Parathyroid adenoma (tissue), 2 donors: Measurements from ENCODE around the gene UBE4A.

ENCODE experiments used
- H2AFZ ChIP-seq: fragments of 300-600 bp; sonication (generic); one replicate; pipeline ENCODE4 v1.7.0; 2017; ENCODE audit warnings: antibody characterized with exemption, mild to moderate bottlenecking
- H3K27ac ChIP-seq: fragments of 300-600 bp; sonication (generic); one replicate; pipeline ENCODE4 v1.7.0; 2017
- H3K27me3 ChIP-seq: fragments of 300-600 bp; sonication (generic); one replicate; pipeline ENCODE4 v1.7.0; 2017; ENCODE audit warnings: low read length; ENCODE audit not compliant: control insufficient read depth, insufficient read depth
- H3K36me3 ChIP-seq: fragments of 300-600 bp; sonication (generic); one replicate; pipeline ENCODE4 v1.7.0; 2017; ENCODE audit warnings: low read length; ENCODE audit not compliant: control insufficient read depth, insufficient read depth
- H3K4me1 ChIP-seq: fragments of 300-600 bp; sonication (generic); one replicate; pipeline ENCODE4 v1.7.0; 2017; ENCODE audit warnings: control low read depth
- H3K4me2 ChIP-seq: fragments of 300-600 bp; sonication (generic); one replicate; pipeline ENCODE4 v1.7.0; 2017; ENCODE audit warnings: low read length
- H3K4me3 ChIP-seq: fragments of 300-600 bp; sonication (generic); one replicate; pipeline ENCODE4 v1.7.0; 2017; ENCODE audit warnings: low read depth, low read length
- H3K79me2 ChIP-seq: fragments of 300-600 bp; sonication (generic); one replicate; pipeline ENCODE4 v1.7.0; 2017; ENCODE audit warnings: control low read depth
- H3K9ac ChIP-seq: fragments of 300-600 bp; sonication (generic); one replicate; pipeline ENCODE4 v1.7.0; 2017; ENCODE audit warnings: mild to moderate bottlenecking
- H3K9me3 ChIP-seq: fragments of 300-600 bp; sonication (generic); one replicate; pipeline ENCODE4 v1.7.0; 2017; ENCODE audit warnings: low read length; ENCODE audit not compliant: control insufficient read depth
- CTCF ChIP-seq: fragments of 300-600 bp; sonication (generic); IDR thresholded peaks from one replicate; pipeline ENCODE4 v1.7.0; 2017; ENCODE audit warnings: antibody characterized with exemption, mild to moderate bottlenecking
- donor health status: primary hyperparathyroidism.

UBE4A gene

GRCh38 chr11:118374729-118375128, 15.3 kb downstream of the UBE4A start:
- Histone ChIP-seq H3K4me2 (no peak overlapping the region), H3K4me3 (no peak overlapping the region), H3K27ac (no peak overlapping the region), H3K36me3 (no peaks in the 10 kb centered on the region), H3K79me2 (no peaks in the 10 kb centered on the region), H3K4me1 (no peaks in the 10 kb centered on the region), H3K9me3 (no peaks in the 10 kb centered on the region), H2AFZ (no peak overlapping the region), H3K9ac (no peak overlapping the region), H3K27me3 (no peaks in the 10 kb centered on the region)
- no peak for TF ChIP-seq CTCF

- Histone ChIP-seq H3K27me3 (no peaks in the 10 kb centered on the region), H3K4me1 (no peaks in the 10 kb centered on the region), H2AFZ (no peak overlapping the region), H3K4me2 (no peak overlapping the region), H3K79me2 (no peaks in the 10 kb centered on the region), H3K36me3 (no peaks in the 10 kb centered on the region), H3K9me3 (no peaks in the 10 kb centered on the region), H3K9ac (no peak overlapping the region), H3K4me3 (no peak overlapping the region), H3K27ac (no peak overlapping the region)
- TF ChIP-seq CTCF = no peak
Observed at GRCh38 chr11:118375978-118376377, 16.6 kb downstream of the UBE4A start.

GRCh38 chr11:118379497-118379896, 20.1 kb downstream of the UBE4A start:
- Histone ChIP-seq H3K9me3 (no peaks in the 10 kb centered on the region), H3K79me2 (no peaks in the 10 kb centered on the region), H3K27ac (no peak overlapping the region), H3K4me3 (no peak overlapping the region), H3K36me3 (no peaks in the 10 kb centered on the region), H3K9ac (no peak overlapping the region), H3K4me1 (no peaks in the 10 kb centered on the region), H2AFZ (no peak overlapping the region), H3K4me2 (no peak overlapping the region), H3K27me3 (no peaks in the 10 kb centered on the region)
- TF ChIP-seq CTCF = no peak

- H3K27me3 ChIP-seq = no peaks in the 10 kb centered on the region
- H3K79me2 ChIP-seq = no peaks in the 10 kb centered on the region
- H3K4me1 ChIP-seq = no peaks in the 10 kb centered on the region
- H2AFZ ChIP-seq = no peak overlapping the region
- H3K27ac ChIP-seq = no peak overlapping the region
- TF ChIP-seq CTCF = no peak
- H3K9me3 ChIP-seq = no peaks in the 10 kb centered on the region
- H3K9ac ChIP-seq = no peak overlapping the region
- H3K4me2 ChIP-seq = no peak overlapping the region
- H3K36me3 ChIP-seq = no peaks in the 10 kb centered on the region
- no peak overlapping the region for H3K4me3 ChIP-seq
Observed at GRCh38 chr11:118380571-118380970, 21.2 kb downstream of the UBE4A start.

GRCh38 chr11:118382954-118383353, 23.6 kb downstream of the UBE4A start:
- no peak overlapping the region for H3K4me3 ChIP-seq
- H3K9me3 ChIP-seq = no peaks in the 10 kb centered on the region
- no peaks in the 10 kb centered on the region for H3K27me3 ChIP-seq
- H3K4me1 ChIP-seq = no peaks in the 10 kb centered on the region
- no peaks in the 10 kb centered on the region for H3K79me2 ChIP-seq
- no peak overlapping the region for H3K4me2 ChIP-seq
- TF ChIP-seq CTCF = no peak
- H3K36me3 ChIP-seq = no peaks in the 10 kb centered on the region
- no peak overlapping the region for H2AFZ ChIP-seq
- H3K27ac ChIP-seq = no peak overlapping the region
- no peak overlapping the region for H3K9ac ChIP-seq
